Measurements from ENCODE around the gene CHKB. TPM values are rescaled to one million over a fixed set of nuclear protein-coding genes. Genes with fewer than 3 reads are reported as not detected.
A peak's percentile ranks its signal among the peaks of the same experiment; 100 is the strongest.

CHKB gene
- total and polyA plus RNA-seq, 12 donors: 27.1 to 251 (median 39.9) TPM

DNA sequence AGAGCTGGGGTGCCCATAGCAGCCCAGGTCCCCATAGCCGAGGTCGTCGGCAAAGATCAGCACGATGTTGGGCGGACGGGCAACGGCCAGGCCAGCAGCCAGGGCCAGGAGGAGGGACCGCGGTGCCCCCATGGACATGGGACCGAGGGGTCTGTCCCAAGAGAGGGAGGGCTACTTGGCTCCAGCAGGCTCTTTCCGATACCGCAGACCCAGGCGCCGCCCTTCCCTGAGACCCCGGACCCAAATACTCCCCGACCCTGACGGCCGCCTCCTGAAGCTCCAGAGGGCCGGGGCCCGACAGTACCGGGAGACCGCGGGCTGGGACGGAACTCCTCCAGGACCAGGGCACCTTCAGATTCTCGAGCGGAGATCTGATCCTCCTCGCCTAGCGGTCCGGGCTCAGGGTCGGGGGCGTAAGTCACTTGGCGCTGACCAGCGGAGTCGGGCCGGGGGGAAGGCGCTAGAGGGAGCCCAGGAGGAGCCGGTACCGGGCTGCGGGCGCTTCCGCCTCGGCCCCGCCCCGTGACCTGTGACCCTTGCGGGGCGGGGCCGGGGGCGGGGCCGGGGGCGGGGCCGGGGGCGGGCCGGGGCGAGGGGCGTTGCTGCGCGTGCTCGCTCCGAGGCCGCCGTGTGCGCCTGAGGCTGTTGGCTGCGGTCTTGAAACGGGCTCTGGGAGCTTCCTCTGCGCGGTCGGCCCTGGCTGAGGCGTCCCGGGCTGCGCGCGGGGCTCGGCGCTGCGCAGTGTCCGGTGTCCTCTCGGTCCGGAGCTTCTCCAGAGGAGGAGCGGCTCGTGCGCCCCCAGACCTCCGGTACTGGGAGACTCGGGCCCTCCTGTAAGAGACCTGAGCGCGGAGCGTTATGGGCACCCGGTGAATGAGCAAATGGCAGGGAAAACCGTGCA, 45.2 kb upstream of the CHKB start, which contains the start of gene ARSA:
ARSA (minus strand) TSS at position 511 of the 901 bp plus-strand sequence; CDS start at position 138, 373 bp downstream.
- intact Hi-C loops (cut with DNase I): loop anchor here in 6 of 10 donors (1.0 to 5.0 kb wide), 7 partner anchors 44 to 84 kb away; partner anchors contain the start of gene SHANK3 (in 4 of the 6)
- TF ChIP-seq, protein P1, sequence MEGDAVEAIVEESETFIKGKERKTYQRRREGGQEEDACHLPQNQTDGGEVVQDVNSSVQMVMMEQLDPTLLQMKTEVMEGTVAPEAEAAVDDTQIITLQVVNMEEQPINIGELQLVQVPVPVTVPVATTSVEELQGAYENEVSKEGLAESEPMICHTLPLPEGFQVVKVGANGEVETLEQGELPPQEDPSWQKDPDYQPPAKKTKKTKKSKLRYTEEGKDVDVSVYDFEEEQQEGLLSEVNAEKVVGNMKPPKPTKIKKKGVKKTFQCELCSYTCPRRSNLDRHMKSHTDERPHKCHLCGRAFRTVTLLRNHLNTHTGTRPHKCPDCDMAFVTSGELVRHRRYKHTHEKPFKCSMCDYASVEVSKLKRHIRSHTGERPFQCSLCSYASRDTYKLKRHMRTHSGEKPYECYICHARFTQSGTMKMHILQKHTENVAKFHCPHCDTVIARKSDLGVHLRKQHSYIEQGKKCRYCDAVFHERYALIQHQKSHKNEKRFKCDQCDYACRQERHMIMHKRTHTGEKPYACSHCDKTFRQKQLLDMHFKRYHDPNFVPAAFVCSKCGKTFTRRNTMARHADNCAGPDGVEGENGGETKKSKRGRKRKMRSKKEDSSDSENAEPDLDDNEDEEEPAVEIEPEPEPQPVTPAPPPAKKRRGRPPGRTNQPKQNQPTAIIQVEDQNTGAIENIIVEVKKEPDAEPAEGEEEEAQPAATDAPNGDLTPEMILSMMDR (IDR thresholded peaks at IDR 0.05): peak in 8 of 9 donors; percentile 14 to 72 (median 44)
- H3K27me3 ChIP-seq: no peaks in the 10 kb centered on the region
- H3K9me3 ChIP-seq: no peaks in the 10 kb centered on the region
- peaks cover 0 to 18% (median 0%) of the 10 kb centered on the region in 9 donors for H3K36me3 ChIP-seq
- H3K27ac ChIP-seq: peak within 1 kb of the TSS; percentile 69 to 93 (median 86)
- peak; percentile 89 to 95 (median 92) for ATAC-seq
- DNase-seq: peak; percentile 85 to 86
- peak within 1 kb of the TSS; percentile 41 to 95 (median 82) for H3K4me3 ChIP-seq
- WGBS, 2 donors: 1 to 2% methylated on average over 74 to 88 of the region's 88 CpGs
- peaks cover 7 to 34% (median 24%) of the 10 kb centered on the region in 9 donors for H3K4me1 ChIP-seq

DNA sequence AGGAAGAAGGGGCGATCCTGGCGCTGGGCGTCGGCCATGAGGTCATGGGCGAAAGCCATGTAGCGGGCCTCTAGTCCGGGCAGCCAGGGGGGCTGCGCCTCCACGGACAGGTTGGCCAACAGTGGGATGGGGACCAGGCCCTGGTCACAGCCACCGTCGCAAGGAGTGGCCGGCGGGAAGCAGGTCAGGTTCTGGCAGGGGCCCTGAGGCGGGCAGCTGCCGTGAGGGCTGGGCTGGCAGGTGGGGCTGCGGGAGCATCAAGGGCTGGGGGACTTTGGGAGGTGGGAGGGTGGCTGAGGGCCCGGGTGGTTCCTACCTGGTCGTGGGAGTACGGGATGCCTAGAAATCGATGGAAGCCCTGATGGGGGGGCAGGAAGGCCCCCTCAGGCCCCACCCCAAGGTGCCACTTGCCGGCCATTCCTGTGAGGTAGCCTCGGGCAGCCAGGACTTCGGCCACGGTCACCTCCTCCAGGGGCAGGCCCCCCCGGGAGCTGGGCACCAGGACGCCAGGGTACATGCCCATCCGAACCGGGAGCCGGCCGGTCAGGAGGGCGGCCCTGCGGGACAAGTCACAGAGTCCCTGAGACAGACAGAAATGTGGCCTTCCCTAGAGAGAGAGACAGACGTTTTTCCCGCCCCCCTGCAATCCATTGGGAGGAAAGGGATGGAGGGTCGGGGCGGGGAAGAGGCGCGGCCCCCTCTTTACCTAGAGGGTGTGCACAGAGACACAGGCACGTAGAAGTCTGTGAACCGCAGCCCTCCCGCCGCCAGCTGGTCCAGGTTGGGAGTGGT, 44.4 kb upstream of the CHKB start:
- Histone ChIP-seq H3K27me3 (no peaks in the 10 kb centered on the region), H3K9me3 (no peaks in the 10 kb centered on the region), H3K4me1 (peaks cover 7 to 41% (median 31%) of the 10 kb centered on the region in 9 donors), H3K36me3 (peaks cover 0 to 18% (median 0%) of the 10 kb centered on the region in 9 donors), H3K4me3 (peak overlapping the region; percentile 41 to 95 (median 82)), H3K27ac (peak overlapping the region; percentile 69 to 93 (median 84))
- intact Hi-C loops (cut with DNase I): loop anchor here in 6 of 10 donors (5.0 kb wide), 5 partner anchors 45 to 85 kb away; partner anchors contain the start of gene SHANK3 (in 2 of the 6)
- peak in 3 of 8 donors; percentile 1 to 31 (median 3) for ATAC-seq
- no peak for DNase-seq
- 57 to 74% methylated on average over 42 of the region's 42 CpGs for WGBS, 2 donors
- TF ChIP-seq, protein P1 (IDR thresholded peaks at IDR 0.05): no peak

DNA sequence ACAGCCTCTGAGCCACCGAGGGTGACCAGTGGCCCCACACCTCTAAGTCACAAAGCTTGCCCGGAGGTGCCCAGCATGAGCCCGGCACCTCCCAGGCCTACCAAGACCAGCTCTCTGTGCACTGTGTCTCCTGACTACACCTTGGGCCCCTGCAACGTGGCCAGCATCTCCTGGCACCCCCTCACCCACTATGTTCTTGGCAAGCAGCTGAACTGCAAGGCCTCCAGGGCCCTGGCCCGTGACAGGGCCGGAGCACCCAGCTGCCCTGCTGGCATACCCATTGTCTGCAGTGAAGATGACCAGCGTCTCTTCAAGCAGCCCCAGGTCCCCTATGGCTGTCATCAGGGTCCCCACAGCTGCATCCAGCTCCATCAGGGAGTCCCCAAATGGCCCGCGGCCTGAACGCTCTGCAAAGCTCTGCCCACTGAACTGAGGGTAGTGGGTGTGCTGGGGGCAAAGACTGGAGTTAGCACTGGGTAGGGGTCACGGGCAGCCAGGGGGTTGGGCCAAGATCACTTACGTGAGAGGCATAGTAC, 43.7 kb upstream of the CHKB start:
- DNase-seq (no peak), ATAC-seq (peak in 1 of 8 donors; percentile 1)
- Histone ChIP-seq H3K36me3 (peaks cover 0 to 18% (median 0%) of the 10 kb centered on the region in 9 donors), H3K27ac (peak overlapping the region in 6 of 10 donors; percentile 69 to 93 (median 82)), H3K27me3 (peaks cover 0 to 1% (median 0%) of the 10 kb centered on the region in 7 donors), H3K9me3 (no peaks in the 10 kb centered on the region), H3K4me1 (peaks cover 7 to 48% (median 38%) of the 10 kb centered on the region in 9 donors), H3K4me3 (peak overlapping the region in 6 of 10 donors; percentile 62 to 95 (median 82))
- intact Hi-C loops (cut with DNase I): loop anchor here in 6 of 10 donors (5.0 kb wide), 5 partner anchors 46 to 86 kb away; partner anchors contain the start of gene SHANK3 (in 2 of the 6)
- 68 to 84% methylated on average over 12 of the region's 12 CpGs for WGBS, 2 donors
- TF ChIP-seq, protein P1 (IDR thresholded peaks at IDR 0.05): peak in 1 of 9 donors; percentile 29
